HG03196 (cell line): ENCODE results near the gene RIPOR3.
"Not testable (repeated sequence)": the region's sequence is repeated elsewhere in the genome, so short reads cannot be mapped to it uniquely, and the experiment has no call there.

ENCODE experiments used
- ATAC-seq: cut with Tn5 transposase; IDR thresholded peaks from one replicate; pipeline ENCODE4 v1.9.1; 2021; ENCODE audit not compliant: unreplicated experiment

RIPOR3 gene

DNA sequence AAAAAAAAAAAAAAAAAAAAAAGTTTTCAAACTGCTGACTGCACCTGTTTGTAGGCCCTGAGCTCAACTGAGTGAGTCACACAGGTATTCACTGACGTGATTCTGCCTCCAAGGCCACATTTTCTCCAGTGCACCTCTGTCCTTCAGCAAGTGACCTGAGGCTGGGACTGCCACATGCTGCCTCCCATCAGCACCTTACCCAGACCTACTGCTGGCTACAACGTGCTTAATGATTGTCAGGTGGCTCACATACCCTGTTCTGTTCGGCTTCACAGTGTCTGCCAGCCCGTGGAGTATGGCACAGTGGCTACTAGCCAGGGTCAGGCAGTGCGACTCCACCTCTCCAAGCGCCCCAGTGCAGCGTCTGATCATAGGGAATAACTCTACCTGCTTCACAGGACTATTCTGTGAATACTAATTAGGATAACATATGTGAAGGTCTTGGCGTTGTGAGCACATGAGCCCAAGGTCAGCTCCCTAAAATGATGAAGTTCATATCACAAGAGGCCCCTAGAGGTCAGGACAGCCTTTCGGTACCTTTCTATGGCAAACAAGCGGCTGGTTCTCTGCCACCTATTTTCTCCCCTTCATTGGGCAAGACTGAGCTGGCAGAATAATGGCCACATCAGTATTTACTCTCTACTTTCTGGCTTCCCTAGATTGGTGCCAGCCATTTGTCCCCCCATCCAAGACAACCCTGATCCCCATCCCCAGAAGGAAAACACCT lies 28.1 kb downstream of the RIPOR3 start:
- ATAC-seq = no peak

DNA sequence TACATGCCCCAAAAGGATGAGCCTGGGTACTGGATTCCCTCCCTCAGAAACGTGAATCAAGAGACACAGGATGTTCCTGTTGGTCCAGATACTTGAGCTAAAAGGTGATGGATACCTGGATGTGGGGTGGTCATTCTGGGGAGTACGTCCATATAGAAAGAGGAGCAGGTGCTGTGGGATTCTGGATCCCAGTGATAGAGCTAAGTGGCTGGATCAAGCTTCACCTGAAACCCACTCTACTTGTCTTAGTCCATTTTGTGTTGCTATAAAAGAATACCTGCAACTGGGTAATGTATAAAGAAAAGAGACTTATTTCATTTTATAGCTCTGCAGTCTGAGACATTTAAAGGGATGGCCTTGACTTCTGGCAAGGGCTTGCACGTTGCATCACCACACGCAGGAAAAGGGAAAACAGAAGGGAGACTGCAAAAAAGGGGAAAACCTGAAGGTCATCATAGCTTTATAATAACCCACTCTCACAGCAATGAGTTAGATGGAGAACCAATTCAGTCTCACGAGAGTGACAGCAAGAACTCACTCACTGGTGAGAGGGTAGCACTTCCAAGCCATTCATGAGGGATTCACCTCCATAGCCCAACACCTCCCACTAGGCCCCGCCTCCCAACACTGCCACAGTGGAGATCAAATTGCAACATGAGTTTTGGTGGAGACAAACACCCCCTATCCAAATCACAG lies 31.2 kb downstream of the RIPOR3 start:
- no peak for ATAC-seq

DNA sequence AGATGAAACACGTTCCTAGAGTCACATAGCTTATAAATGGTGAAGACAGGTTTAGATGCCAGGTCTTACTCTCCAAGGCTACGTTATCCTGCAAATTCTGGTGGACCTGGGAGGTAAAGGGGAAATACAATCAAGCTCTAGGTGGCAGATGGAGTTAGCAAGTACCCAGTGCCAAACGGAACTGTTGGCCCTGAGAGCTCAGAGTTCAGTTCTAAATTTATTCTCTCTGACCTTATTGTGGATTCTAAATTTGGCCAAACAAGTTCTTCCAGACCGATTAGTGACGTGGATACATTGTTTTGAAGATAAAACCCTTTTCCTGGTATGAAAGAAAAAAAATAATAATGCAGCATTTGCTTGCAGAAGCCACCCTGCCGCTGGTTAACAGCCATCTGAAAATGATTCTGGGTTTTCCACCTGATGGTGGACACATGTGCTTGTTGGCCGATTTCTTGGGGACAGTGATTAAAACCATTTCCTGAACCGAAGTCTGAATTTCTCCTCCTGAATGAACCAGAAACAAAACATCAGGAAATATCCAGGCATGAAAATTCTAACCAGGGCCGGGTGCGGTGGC lies 32.5 kb downstream of the RIPOR3 start:
- no peak for ATAC-seq

DNA sequence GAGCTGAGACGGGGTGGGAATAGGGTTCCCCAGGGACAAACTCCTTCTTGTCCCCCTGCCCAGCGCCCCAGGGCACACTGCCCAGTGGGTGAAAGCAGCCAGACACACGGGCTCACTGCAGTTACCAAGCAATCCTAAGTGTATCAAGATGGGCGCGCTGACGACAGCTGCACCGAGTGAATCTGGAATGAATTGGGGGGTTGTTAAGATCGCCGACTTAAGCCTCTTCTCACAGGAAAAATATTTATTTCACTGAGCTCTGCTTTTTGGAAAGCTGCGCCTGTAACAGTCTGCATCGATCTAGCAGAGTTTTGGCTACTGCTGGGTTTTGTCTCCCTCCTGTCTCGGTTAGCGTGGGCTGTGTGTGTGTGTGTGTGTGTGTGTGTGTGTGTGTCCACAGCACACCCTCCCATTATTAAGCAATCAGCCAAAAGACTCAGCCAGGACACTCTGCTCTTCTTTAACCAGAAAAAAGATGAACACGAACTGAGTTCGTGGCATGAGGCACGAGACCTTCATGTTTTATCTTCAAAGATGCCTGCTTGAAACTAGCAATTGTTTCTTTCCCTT lies 35.9 kb downstream of the RIPOR3 start:
- no peak for ATAC-seq

DNA sequence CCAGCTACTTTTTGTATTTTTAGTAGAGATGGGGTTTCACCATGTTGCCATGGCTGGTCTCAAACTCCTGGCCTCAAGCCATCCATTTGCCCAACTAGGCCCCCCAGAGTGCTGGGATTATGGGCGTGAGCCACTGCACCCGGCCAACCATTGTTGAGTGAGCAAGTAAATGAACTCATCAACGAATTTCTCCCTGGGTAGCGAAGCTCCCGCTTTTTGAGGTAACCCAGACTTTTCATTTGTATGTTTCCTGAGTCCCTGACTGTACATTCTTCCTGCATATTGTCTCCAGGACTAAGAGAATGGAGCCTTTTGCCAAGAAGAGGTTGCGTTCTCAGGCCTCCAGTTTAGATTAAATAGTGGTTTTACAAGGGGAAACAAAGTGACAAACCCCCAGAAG lies 36.4 kb downstream of the RIPOR3 start:
- no peak for ATAC-seq

DNA sequence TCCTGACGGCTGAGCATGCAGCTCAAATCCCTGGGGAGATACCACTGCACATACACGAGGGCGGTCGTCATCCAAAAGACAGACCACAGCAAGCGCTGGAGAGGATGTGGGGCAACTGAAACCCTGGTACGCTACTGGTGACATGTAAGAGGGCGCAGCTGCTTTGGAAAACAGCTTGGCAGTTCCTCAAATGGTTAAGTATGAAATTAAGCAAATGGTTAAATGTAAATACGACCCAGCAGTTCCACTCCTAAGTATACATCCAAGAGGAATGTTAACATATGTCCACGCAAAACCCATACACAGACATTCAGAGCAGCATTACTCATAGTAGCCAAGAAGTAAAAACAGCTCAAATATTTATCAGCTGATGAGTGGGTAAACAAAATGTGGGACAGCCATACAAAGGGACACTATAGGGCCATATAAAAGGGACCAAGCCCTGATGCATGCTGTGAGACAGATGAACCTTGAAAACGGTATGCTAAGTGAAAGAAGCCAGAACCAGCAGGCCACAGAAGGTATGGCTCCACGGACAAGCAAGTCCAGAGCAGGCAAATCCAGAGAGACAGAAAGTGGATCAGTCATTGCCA lies 38.5 kb downstream of the RIPOR3 start:
- no peak for ATAC-seq

DNA sequence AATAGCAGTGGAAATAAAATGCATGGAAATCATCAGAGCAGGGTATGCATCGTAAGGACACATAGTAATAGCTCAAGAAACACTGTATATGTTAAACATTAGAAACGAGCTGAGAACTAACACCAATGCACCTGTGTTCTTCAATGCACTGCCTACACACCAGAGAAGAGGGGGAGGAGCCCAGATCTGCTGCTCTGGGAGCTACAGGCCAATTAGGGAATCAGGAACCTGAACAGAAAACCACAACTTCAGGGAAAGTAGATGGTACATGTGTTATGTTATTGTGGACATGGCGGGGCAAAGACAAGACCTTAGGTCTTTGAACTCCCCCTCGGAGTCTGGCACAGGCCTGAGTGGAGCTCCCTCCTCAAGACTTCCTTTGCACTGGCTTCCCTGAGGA lies 39.7 kb downstream of the RIPOR3 start:
- no peak for ATAC-seq

DNA sequence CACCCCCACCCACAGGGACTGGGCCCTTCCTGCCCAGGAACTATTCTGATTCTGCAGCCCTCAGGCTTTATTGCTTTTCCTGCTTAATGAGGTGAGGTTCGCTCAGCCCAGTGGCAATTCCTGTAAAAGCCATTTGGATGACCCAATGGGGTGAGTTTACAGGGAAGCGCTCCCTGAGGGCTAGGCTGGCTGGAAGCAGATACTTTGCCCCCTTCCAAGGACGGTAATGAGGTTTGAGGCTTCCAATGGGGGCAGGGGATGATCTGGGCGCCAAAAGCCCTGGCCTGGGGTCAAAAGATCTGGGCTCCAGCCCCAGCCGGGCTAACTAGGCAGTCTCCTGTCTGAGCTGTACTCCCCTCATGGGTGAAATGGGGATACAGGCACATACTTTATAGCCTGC lies 41.8 kb downstream of the RIPOR3 start:
- ATAC-seq = no peak

DNA sequence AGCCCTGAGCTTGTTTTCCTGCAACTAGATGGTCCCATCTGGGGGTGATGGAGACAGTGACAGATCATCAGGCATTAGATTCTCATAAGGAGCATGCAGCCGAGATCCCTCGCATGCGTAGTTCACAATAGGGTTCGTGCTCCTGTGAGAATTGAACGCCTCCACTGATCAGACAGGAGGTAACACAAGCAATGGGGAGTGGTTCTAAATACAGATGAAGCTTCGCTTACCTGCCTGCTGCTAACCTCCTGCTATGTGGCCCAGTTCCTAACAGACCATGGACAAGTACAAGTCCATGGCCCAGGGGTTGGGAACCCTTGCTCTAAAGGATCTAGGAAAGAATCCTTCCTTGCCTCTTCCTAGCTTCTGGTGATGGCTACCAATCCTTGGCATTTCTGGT lies 42.7 kb downstream of the RIPOR3 start:
- no peak for ATAC-seq

DNA sequence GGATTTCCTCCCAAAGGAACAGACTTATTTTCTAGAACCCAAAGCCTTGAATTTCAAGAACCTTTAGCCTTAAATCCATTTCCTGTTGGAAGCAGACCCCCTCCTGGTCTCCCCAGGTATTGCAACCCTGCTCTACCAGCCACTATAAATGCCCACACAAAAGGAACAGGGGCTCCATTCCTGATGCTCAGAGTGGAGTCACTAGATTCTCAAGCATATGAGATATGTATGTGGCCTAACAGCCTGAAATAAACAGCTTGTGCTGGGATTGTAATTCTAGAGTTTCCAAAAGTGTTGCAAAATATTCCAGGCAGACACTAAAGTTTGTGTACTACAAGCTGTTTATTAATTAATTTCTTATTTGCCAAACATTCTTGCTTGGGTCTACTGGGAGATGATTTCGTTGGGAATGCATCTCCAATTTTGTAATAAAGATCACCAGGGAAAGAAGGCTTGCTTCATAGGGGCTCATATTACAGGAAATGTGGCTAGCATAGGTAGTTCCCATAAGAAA lies 44.8 kb downstream of the RIPOR3 start:
- no peak for ATAC-seq

DNA sequence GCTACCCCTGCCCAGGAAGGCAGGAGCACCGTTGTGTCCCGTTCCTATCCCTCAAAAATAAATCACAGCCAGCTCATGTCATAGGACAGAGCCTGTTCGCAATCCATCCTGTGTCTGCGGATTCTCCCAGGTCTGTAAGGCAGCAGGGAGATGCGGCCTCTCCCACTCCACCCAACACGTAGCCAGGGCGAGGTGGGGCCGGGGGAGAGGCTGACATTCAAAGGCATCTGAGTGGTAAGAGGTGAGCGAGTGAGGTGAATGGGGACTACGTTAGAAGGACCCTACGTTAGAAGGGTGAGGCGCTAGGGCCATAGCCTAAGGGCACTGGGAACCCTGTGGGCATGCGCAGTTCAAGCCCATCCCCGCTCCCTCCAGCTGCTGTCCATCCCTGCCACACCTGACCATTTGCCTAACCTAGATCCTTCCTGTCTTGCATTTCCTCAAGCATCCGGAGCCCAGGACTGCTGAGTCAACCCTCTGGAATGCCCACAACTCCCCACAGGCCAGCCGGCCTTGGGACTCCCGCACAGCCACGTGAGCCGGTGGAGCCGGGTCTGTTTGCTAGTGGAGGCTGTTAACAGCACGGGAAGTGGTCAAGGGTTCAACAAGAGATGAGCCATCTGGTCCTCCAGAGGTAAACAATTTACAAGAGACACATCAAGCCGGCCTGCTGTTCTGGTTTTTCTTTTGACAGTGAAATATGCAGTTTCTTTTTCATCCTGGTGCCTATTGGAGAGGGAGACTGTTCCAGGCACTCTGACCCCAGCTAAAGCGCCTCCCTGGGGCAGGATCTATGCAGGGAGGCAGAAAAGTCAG lies 45.9 kb downstream of the RIPOR3 start:
- ATAC-seq = no peak

DNA sequence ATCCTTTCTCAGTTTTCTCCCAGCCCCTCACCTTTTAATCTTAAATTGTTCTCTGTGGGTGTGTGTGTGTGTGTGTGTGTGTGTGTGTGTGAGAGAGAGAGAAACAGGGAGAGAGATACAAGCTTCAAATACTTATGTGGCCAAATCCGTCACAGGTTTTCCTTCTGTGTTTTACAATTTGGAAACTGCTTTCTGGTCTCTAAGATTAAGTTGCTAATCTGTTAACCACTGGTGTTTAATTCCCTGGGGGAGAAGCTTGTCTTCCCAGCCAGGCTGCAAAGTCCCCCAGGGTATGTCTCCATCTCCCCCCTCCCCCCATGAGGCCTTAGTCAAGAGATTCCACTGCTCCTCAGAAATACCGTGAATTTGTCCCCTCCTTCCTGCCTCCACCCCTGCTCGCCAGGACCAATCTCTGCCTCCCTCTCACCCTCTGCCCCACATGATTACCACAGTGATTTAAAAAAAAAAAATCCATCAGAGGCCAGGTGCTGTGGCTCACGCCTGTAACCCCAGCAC lies 49.0 kb downstream of the RIPOR3 start:
- no peak for ATAC-seq

DNA sequence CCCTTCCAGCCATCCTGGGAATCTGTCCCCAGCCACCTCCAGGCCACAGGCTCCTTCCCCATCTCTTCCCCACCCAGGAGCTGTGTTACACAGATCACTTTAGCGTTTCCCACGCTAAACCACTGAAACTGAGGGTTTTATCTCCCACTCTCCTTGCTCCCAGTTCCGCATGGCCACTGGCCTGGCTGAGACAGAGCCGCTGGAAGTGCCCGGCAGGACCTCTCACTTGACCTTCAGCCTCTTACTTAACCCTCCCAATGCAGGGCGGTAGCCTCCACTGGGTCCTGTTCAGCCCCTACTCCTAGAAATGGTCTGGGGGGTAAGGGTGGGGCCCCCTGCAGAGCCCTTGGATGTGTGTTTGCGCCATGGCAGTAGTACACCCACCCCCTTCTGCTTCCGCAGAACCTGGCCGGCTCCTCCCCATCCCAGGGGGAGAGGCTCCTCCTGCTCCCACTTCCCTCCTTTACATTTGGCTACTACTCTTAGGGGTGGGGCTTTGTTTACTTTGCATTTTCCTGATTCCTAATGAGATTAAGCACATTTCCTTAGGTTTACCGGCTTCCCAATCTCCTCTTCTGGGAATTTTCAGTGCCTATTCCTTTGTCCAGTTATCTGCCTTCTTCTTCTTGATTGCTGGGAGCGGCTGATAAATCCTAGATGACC lies 49.6 kb downstream of the RIPOR3 start:
- not testable (repeated sequence) for ATAC-seq

DNA sequence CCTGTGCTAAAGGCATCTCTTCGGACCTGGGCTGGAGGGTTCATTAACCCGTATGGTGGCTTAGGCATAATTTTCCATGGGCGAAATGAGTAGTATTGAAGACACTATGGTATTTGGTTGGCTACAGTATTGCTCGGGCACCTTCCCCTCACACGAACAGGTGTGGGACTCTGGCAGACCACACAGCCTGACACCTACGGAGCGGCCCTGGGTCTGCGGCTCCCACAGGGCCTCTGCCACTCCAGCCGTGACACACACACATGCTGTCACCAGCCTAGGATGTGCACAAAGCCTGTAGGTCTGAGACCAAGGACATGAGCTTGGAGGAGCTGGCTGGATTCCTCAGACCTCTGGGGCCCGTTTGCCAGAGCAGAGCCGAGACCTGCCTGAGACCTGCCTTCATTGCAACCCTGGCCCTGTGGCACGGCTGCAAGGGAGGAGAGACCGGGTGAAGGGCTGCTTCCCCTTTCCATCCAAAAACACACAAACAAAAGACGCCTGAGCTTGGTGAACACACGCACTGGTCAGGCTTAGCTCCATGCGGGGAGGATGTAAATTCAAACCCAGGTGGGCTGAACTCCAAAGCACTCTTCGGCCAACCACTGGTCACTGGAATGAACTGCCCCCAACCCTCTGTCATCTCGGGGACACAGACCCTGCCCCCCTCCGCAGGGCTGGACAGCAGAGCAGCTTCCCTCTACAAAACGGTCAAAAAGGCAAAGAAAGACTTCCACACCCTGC lies 51.2 kb downstream of the RIPOR3 start:
- not testable (repeated sequence) for ATAC-seq

DNA sequence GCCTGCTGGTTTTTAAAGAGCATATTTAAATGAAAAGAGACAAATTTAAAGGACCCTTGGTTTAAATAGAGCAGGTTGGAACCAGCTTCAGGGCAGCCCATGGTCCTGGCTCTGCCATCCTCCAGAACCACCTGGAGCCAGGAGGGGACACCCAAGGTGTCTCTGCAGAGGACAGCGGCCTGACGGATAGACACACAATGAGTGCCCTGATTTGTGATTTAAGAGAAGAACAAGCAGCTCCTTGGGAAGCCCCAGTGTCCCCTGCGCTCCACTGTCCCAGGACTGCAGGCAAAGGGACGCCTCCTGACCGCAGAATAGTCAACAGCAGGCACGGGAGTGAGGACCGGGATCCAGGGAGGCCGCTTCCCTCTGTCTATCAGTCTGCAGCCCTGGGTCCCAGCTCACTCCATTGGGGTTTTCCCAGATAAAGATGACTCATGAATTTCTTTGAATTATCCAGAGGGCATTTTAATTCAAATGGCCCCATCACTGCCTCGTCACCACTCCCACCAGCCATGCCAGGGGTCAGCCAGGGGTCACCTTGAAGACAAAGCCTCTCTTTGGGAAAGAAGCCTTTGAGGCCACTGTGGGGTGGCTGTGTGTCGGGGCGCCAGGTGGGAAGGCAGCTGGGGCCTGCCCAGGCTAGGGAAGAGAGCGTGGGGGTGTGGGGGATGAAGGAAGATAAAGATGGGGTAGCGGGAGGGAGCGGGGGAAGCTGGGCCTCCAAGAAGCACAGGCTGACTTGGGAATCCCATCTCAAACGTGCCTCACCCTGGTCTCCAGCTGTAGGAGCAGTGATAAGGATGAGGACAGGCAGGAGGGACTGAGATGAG lies 53.1 kb downstream of the RIPOR3 start:
- not testable (repeated sequence) for ATAC-seq

DNA sequence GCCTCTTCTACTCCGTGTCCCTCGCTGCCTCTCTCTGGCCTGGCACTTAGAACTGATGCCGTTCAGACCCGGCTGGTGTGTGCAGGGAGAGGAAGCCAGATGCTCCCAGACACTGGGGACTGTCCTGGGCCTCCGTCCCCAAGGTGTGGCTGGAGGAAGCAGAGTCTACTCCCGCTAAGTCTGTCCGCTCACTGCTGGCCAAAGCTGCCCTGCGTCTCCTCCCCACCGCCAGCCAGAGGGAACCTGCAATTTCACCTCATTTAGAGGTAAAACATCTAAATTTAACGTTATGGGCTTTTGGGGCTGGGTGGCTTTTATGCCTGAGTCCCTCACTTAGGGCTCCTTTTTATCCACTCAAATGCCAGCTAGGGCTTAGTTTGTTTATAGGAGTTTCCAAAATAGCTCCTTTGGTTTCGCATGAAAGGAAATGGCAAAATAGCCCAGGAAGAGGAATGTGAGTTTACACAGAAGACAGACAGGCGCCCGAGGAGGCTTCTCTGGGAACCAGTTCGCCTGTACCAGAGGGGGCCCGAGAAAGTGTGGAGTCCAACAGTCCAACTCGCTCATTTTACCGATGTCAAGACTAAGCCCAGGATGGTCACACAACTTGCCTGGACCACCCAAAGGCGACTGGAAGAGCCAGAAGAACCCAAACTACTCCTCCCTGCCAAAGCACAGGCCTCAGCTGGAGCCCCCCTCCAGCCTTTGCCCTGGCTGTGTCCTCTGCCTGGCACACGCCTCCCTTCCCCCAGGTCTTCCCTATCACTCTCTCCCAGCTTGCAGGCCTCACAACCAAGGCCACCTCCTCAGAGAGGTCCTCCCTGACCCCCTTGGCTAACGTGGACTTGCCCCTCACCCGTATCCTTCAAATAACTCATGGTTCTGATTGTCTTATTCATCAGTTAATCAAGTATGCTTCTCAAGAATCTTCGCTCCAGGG lies 54.5 kb downstream of the RIPOR3 start:
- no peak for ATAC-seq
